ENCODE results near the gene CFAP57. TPM values are rescaled to one million over a fixed set of nuclear protein-coding genes. Genes with fewer than 3 reads are reported as not detected.

CFAP57 gene
- polyA plus RNA-seq, 1 donor: 0.41 TPM

- no peak for DNase-seq
Observed at GRCh38 chr1:43256675-43257570, 84.8 kb downstream of the CFAP57 start.

GRCh38 chr1:43258370-43258769 lies 86.2 kb downstream of the CFAP57 start:
- DNase-seq: no peak

- no peak for DNase-seq
Observed at GRCh38 chr1:43265431-43265830, 93.3 kb downstream of the CFAP57 start.

GRCh38 chr1:43266881-43267280 lies 94.8 kb downstream of the CFAP57 start:
- no peak for DNase-seq

GRCh38 chr1:43267291-43267805 lies 95.2 kb downstream of the CFAP57 start:
- DNase-seq: no peak

GRCh38 chr1:43267818-43268425 lies 95.8 kb downstream of the CFAP57 start:
- DNase-seq: no peak

GRCh38 chr1:43269627-43270375 lies 97.7 kb downstream of the CFAP57 start, which contains the start of gene TMEM125:
TMEM125 (plus strand) TSS chr1:43269983; CDS start chr1:43272723, 2,740 bp downstream.
- no peak for DNase-seq

- DNase-seq: no peak
Observed at GRCh38 chr1:43270421-43271095, 98.4 kb downstream of the CFAP57 start.

- no peak for DNase-seq
Observed at GRCh38 chr1:43271186-43272118, 99.3 kb downstream of the CFAP57 start.

- no peak for DNase-seq
Observed at GRCh38 chr1:43272161-43272560, 100.0 kb downstream of the CFAP57 start.

- DNase-seq: no peak
Observed at GRCh38 chr1:43272576-43273571, 100.7 kb downstream of the CFAP57 start.

- no peak for DNase-seq
Observed at GRCh38 chr1:43273708-43274107, 101.6 kb downstream of the CFAP57 start.

GRCh38 chr1:43274125-43274803 lies 102.1 kb downstream of the CFAP57 start:
- DNase-seq: no peak

GRCh38 chr1:43274804-43275180 lies 102.7 kb downstream of the CFAP57 start:
- DNase-seq: no peak

GRCh38 chr1:43275826-43276620 lies 103.9 kb downstream of the CFAP57 start:
- DNase-seq: no peak

- no peak for DNase-seq
Observed at GRCh38 chr1:43276673-43277072, 104.5 kb downstream of the CFAP57 start.

- DNase-seq: no peak
Observed at GRCh38 chr1:43277116-43277876, 105.2 kb downstream of the CFAP57 start.

- DNase-seq: no peak
Observed at GRCh38 chr1:43279161-43279560, 107.0 kb downstream of the CFAP57 start.
